HG03460 (cell line): ENCODE data around the gene WWC1.
"Not testable (repeated sequence)": the region's sequence is repeated elsewhere in the genome, so short reads cannot be mapped to it uniquely, and the experiment has no call there.

Source experiments
- ATAC-seq: cut with Tn5 transposase; IDR thresholded peaks from one replicate; pipeline ENCODE4 v1.9.1; 2021; ENCODE audit not compliant: unreplicated experiment

The WWC1 gene

GRCh38 chr5:168307925-168308584 lies 16.6 kb downstream of the WWC1 start:
- no peak for ATAC-seq

DNA sequence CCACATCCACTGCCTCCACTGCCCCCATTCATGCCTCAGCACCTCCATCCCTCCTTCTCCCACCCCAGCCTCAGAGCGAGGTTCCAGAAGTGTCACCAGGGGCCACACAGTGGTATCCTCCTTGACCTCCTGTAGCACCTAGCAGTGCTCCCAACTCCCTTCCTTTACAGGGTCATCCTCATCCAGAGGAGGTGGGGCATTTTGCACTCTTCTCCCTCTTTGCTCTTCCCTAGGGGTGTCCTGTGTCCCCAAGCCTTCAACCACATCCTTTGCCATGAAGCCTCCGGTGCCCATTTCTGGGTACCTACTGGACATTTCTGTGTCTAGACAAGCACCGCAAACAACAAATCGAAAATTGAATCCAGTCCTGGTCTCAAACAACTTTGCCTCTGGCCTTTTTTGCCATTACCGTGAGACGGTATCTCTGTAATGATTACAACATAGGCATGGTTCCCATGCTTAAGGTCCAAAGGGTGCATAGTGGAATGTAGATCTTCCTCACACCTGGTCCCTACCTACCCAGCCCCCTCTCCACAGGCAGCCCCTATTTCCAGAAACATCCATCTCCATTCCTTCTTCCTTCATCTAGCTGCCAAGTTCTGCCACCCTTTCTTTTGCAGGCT lies 17.6 kb downstream of the WWC1 start:
- ATAC-seq, result no peak

DNA sequence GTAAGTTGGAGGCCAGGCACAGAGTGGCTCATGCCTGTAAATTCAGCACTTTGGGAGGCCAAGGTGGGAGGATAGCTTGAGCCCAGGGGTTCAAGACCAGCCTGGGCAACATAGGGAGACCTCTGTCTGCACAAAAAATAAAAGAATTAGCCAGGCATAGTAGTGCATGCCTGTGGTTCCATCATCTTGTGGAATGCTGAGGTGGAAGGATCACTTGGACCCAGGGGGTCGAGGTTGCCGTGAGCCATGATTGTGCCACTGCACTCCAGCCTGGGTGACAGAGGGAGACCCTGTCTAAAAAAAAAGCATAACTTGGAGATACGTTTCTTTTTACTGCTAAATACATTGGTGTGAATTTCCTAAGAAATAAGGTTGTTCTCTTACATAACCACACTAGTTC lies 19.1 kb downstream of the WWC1 start:
- ATAC-seq, result not testable (repeated sequence)

DNA sequence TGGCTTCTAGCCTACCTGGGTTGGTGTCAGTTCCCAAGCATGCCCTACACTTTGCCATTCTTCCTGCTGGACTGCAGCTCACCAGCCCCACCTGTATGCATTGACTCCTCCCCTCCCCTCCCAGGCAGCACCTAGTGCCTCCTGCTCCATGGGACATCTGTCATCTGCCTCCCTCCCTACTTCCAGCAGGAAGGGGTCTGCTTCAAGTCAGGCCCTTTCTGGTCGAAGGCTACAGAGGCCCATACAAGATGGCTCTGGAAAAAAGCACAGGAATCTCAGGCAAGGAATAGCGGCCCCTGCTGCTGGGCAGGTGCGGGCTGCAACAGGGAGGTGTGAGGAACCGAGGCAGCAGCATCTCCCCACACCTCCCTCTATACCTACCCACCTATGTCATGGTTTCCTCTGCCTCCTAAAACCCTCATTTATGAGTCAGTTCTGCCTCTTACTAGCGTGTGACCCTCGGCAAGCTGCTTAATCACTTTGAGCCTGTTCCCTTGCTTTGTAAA lies 19.7 kb downstream of the WWC1 start:
- no peak for ATAC-seq

GRCh38 chr5:168312606-168313295 lies 21.3 kb downstream of the WWC1 start:
- no peak for ATAC-seq

GRCh38 chr5:168313596-168314204 lies 22.3 kb downstream of the WWC1 start:
- no peak for ATAC-seq

DNA sequence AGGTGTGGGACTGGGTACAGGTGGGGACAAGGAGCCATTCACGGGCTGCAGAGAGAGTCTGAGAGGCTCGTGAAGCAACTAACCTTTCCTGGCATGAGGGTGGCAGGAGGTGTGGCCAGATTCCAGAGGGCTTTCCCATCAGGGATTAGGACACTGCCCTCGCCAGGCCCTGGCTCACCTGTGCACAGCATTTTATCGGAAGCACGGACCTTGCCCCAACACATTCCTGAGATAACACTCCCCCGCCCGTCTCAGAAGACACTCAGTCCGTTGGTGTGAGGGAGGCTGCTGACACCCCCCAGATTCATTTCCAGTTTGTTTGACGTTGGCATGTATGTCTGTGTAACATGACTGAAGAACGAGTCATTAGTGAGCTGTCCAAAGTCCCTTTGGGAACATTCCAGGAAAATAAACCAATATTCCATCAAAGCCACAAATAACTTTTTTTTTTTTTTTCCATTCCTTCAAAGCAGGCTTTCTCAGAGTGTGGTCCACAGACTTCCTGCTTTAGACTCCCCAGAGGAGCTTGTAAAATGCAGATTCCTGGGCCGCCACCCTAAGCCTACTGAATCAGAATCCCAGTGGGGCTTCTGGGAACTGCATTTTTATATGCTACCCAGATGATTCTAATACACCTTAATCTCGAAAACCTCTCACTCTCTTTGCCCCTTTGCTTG lies 23.4 kb downstream of the WWC1 start:
- no peak for ATAC-seq

GRCh38 chr5:168315416-168316138 lies 24.1 kb downstream of the WWC1 start:
- ATAC-seq, result no peak

- ATAC-seq, result no peak
Measured at GRCh38 chr5:168316139-168316578, 24.7 kb downstream of the WWC1 start.

- ATAC-seq, result no peak
Measured at GRCh38 chr5:168317096-168317520, 25.7 kb downstream of the WWC1 start.

DNA sequence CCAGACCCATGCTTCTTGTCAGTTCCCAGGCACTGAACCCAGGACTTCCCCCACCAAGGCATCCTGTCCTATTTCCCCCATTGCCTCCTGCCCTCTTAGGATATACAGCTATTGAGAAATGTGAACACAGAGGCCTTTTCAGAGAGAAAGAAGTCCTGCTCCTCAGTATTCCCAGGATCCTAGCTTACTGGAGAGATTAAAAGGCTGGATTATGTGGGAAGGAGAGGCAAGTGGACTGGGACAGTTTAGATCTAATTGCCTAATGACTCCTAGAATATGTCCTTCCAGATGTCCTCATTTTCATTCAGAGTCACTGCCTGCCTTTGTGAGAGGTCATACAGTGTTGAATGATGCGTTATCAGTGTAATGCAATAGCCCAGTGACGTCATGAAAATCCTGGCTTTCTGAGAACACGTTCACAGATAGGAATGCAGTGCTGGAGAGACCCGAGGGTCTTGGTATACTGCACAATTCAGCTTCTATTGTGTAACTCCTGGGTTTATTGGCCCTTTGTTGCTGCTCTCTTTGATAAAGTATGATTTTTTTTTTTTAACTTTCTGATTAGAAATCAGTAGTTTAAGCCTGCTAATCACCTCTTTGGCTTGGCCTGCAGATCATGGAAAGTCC lies 26.2 kb downstream of the WWC1 start:
- ATAC-seq, result no peak

DNA sequence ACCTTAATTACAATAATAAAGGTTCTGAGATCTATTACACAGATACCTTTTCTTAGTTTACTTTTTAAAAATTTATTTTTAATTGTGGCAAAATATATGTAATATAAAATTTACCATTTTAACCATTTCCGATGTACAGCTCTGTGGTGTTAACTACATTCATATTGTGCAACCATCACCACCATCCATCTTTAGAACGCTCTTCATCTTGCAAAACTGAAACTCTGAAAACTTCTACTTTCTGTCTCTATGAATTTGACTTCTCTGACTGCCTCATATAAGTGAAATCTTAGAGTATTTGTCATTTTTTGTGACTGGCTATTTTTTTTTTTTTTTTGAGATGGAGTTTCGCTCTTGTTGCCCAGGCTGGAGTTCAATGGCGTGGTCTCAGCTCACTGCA lies 26.8 kb downstream of the WWC1 start:
- ATAC-seq, result no peak

- no peak for ATAC-seq
Measured at GRCh38 chr5:168319774-168320173, 28.3 kb downstream of the WWC1 start.

- ATAC-seq, result no peak
Measured at GRCh38 chr5:168320805-168321204, 29.4 kb downstream of the WWC1 start.

- ATAC-seq, result no peak
Measured at GRCh38 chr5:168324859-168325630, 33.6 kb downstream of the WWC1 start.

DNA sequence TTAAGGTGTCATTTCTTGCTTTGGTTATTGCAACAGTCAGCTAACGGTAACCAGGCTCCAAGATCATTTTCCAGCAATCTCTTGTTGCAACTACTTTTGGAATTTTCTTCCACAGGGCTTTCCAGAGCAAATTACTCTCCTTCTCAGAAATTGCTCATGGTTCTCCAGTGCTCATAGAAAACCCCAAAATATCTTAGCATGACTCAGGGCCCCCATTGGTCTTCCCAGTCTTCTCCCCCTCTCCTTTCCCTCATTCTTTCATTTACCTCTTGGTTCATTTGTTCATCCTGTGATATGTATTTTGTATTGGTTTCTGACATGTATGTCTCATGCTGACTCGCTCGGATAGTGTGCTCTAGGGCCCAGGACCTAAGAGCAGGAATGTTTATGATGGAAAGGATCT lies 35.6 kb downstream of the WWC1 start:
- ATAC-seq, result no peak

DNA sequence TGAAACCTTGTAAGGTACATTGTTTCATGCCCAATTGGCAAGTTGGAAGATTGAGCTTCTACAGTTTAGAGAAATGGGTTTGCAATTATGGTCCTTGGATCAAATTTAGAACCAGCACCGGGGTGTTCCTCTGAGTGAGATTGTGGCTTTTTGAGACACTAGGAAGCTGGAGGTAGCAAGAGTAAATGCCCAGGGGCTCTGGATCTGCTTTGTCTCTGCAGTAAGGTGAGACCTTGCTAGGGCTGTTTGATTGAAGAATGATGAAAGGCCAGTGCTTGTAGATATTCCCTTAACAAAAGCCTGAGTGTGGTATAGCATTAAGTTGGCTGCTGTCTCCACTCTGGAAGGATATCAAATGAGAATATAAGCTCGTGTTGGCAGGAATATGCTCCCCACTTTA lies 36.0 kb downstream of the WWC1 start:
- no peak for ATAC-seq

GRCh38 chr5:168327994-168328393 lies 36.5 kb downstream of the WWC1 start:
- ATAC-seq, result no peak

DNA sequence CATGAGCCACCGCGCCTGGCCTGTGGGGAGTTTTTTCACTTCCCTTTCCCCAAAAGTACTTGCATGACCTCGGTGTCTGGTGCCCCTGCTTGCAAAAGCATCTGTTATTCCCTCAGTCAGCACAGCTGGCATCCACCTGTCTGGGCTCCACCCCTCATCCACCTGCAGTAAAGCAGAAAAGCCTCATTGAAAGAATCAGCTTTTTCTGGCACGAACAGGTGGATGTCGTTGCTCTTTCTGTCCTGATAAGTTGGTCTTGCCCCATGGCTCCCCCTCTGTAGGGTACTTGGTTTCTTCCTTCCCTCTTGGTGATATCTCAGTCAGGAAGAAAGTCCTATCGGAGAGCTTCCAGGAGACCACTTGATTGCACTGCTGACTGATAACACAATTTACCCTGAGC lies 37.4 kb downstream of the WWC1 start:
- peak; percentile 81 for ATAC-seq
